UCSD-AML1 (cell line): ENCODE data around the gene THRB.
"Not testable (repeated sequence)": the region's sequence is repeated elsewhere in the genome, so short reads cannot be mapped to it uniquely, and the experiment has no call there.

Experiments
- DNase-seq: peaks from one replicate; lab custom pipeline; 2025; ENCODE audit not compliant: unreplicated experiment; lab: John Stamatoyannopoulos, UW

Gene THRB

GRCh38 chr3:24410860-24411259, 83.8 kb downstream of the THRB start:
- no peak for DNase-seq

GRCh38 chr3:24407980-24408680, 86.5 kb downstream of the THRB start:
- DNase-seq, result no peak

- DNase-seq, result no peak
Measured at GRCh38 chr3:24406900-24407299, 87.8 kb downstream of the THRB start.

GRCh38 chr3:24405057-24405456, 89.6 kb downstream of the THRB start:
- no peak for DNase-seq

GRCh38 chr3:24401811-24402185, 92.9 kb downstream of the THRB start:
- no peak for DNase-seq

- DNase-seq, result no peak
Measured at GRCh38 chr3:24401090-24401810, 93.4 kb downstream of the THRB start.

GRCh38 chr3:24400450-24400849, 94.2 kb downstream of the THRB start:
- DNase-seq, result no peak

- no peak for DNase-seq
Measured at GRCh38 chr3:24400015-24400414, 94.6 kb downstream of the THRB start.

GRCh38 chr3:24399614-24400013, 95.0 kb downstream of the THRB start:
- no peak for DNase-seq

DNA sequence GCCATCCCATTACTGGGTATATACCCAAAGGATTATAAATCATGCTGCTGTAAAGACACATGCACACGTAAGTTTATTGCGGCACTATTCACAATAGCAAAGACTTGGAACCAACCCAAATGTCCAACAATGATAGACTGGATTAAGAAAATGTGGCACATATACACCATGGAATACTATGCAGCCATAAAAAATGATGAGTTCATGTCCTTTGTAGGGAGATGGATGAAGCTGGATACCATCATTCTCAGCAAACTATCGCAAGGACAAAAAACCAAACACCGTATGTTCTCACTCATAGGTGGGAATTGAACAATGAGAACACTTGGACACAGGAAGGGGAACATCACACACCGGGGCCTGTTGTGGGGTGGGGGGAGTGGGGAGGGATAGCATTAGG, 95.9 kb downstream of the THRB start:
- DNase-seq, result not testable (repeated sequence)

DNA sequence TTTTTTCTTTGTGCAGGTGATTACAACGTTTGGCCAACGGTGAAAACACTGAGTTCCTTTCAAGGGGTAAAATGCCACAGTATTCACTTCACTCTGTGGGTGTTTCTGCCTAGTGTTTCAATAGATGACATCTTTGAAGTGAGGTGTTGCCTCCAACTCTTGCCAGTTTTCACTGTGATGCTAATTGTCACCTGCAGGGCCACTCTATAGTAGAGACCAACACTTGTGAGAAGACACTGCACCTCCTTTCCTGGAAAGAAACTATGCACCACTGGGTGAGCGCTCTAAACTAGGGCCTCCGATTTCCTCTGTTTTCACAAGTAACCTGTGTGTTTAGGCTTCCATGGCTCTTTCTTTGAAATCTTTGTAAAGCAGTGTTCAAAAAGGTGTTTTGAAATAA, 98.3 kb downstream of the THRB start:
- DNase-seq, result no peak

DNA sequence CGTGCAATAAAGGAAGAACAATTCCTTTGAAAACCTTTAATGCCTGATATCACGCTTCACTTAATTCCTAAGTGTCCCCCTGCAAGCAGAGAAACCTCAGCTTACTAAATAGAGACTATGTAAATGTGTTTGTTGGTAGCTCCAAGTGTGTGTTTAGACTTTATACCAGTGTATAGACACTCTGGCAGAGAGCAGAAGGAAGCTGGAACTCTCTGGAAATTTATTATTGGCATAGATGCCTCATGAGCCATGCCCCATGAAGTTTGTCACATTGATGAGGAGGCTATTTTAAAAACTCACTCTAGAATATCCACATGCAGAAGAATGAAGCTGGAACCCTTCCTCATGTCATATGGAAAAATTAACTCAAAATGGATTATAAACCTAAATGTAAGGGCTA, 99.9 kb downstream of the THRB start:
- DNase-seq, result no peak

GRCh38 chr3:24393316-24393715, 101.3 kb downstream of the THRB start:
- no peak for DNase-seq

- no peak for DNase-seq
Measured at GRCh38 chr3:24390169-24391130, 104.2 kb downstream of the THRB start.

DNA sequence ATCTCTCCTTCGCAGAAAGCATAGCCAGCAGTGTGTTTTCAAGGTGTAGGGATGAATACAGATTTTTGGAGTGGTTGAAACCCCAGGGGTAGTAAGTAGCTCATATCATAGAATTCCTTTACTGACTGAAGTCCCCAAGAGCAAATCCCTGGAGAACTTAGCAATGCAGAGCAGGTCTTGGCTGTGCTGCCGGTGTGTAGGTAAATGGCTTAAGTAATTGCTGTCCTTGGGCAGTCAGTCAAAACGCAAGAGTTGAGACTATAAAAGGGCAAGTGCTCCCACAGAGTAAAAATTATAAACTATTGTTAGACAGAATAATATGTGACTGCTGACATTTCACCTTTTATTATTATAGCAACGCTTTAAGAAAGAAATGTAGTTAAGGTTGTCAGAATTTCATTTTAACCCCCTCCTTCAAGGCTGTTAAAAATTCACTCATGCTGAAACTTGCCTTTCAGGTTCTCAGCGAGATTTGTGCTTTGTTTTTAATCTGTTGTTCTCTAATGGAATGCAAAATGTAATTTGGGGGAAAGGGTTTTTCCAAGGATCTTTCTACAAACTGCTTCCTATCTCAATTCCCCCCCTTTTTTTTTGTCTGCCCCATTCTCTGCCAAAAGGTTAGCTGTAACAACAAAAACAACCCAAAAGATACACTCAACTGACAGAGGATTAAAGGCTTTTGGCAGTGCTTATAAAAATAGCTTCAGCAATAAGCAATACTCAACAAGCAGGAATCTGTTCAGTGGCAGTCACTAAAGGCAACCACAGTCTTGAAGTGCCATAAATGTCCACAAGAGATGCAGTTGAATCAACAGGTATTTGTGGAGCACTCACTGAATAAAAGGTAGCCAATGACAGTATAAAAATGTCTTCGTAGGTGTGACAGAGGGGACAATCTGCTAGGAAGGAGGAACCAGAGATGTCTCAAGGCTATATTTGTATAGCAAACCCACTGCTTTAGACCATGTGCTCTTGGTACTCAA, 105.3 kb downstream of the THRB start:
- no peak for DNase-seq

DNA sequence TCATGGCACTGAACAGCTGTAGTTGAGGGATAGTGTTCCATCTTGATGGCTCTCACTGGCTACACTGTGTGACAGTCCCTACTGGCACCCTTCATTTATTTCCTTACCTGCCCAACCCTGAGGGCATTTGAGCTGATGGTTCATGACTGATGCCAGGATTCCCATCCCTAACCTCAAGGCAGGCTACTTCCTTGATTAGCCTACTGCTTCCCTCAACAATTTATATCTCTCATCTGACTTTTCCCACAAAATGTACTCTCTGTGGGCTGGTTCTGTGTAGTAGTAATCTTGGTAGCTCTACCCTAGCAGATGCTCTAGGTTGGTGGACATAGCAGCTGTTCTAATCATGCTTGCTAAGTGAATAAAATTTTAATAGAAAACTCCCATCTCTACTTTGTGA, 106.0 kb downstream of the THRB start:
- DNase-seq, result no peak

DNA sequence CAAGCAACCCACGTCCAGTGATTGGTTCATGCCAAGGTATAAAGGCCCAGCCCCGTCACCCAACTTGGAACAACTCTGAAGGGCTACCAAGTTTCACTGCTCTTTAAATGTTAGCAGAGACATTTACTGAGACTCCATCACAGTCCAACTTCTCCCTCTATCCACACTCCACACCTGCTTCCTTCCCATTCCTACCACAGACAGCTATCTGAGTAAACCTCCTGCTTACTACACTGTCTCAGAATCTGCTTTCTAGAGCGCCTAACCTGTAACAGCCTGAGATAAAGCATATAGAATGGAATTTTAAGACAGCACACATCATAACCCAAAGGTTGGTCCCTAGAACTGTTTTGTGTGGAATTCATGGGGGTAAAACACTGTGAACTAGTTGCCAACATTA, 106.5 kb downstream of the THRB start:
- DNase-seq, result no peak

- no peak for DNase-seq
Measured at GRCh38 chr3:24387493-24387892, 107.2 kb downstream of the THRB start.

- DNase-seq, result no peak
Measured at GRCh38 chr3:24387000-24387399, 107.7 kb downstream of the THRB start.

DNA sequence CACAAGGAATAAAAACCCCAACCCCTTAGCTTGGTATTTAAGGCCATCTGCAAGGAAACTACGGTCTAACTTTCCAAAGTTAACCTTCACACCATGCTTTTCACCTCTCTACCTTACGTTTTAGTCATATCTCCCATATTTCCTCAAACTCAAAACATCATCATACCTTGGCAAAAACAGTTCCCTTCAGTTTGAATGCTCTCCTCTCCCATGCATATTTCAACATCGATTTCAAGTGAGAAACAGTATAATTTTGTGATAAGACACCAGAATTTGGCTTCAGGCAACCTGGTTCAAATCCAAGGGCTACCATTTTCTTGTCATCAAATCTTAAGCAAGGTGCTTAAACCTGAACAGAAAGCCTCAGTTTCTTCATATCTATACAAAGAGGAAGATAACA, 108.2 kb downstream of the THRB start:
- no peak for DNase-seq
